Mononuclear cell (primary cell): ENCODE measurements around the gene GRK3. TPM values are rescaled to one million over a fixed set of nuclear protein-coding genes. Genes with fewer than 3 reads are reported as not detected.

Source experiments
- H3K27me3 ChIP-seq: 2 replicates; pipeline ENCODE4 v1.6.0; 2011; ENCODE audit warnings: low read length, control low read depth; ENCODE audit not compliant: insufficient read depth
- H3K4me1 ChIP-seq: 2 replicates; pipeline ENCODE4 v1.5.1; 2011; ENCODE audit warnings: mild to moderate bottlenecking, low read length, control low read depth; ENCODE audit not compliant: insufficient read depth
- H3K4me3 ChIP-seq: 2 replicates; pipeline ENCODE4 v1.5.1; 2011; ENCODE audit warnings: mild to moderate bottlenecking, low read length, moderate library complexity
- H3K9me3 ChIP-seq: 2 replicates; pipeline ENCODE4 v1.5.1; 2011; ENCODE audit warnings: low read depth, mild to moderate bottlenecking, control low read depth, low read length
- total RNA-seq: library from RNA; depleted of rRNA; stranded (reverse); fragments of >200 nt; gene quantifications from one replicate; pipeline ENCODE4 v1.2.3, GENCODE V29; 2012

Gene GRK3
- total RNA-seq, 1 donor, result 21.0 TPM

DNA sequence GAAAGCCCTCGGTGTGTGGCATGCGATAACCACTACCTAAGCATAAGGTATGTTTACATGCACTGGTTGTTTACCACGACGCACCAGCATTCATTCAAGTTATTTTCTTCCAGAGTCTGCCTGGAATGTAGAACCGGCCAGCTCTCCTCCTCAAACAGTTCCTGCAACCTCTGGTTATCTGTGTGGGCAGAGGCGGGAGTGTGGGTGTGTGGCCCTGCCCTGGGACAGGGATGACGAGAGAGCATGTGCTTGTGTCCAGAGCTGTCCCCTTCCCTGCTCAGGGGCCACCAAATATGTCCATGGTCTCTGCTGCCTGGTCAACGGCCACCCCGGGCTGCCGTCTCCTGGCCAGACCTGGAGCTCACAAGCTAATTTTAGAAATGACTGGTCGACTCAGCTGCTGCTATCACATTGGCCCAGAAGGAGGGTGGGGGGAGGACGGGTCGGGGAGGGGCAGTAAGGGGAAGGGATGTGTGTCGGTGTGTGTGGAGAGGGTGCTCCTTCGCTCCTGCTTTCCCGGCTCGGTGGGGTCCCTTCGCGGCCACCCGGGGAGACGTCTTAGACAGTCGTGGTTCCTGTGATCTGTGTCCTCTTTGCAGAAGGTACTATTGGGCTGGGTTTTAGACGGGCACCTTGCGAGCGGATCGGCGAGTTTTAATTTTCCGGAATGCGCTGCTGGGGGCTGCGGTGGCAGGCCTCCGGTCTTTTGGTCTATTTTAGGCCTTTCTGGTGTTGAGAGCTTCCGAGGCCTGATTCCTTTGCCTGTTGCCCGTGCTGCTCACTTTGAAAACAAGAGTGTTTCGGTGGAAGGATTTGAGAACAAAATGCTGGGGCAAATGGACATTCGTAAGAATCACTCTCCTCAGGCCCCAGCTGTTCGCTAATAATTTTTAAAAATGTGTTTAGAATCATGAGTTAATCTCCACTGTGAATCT is 177.5 kb downstream of the GRK3 start, which contains the start of gene MYO18B:
Gene MYO18B, plus strand, starts transcription at position 497 of the 935 bp plus-strand sequence. CDS start 18,905 bp downstream, outside the sequence.
- Histone ChIP-seq H3K27me3 (no peaks in the 10 kb centered on the region), H3K4me1 (no peaks in the 10 kb centered on the region), H3K9me3 (no peaks in the 10 kb centered on the region), H3K4me3 (no peak within 1 kb of the TSS)

DNA sequence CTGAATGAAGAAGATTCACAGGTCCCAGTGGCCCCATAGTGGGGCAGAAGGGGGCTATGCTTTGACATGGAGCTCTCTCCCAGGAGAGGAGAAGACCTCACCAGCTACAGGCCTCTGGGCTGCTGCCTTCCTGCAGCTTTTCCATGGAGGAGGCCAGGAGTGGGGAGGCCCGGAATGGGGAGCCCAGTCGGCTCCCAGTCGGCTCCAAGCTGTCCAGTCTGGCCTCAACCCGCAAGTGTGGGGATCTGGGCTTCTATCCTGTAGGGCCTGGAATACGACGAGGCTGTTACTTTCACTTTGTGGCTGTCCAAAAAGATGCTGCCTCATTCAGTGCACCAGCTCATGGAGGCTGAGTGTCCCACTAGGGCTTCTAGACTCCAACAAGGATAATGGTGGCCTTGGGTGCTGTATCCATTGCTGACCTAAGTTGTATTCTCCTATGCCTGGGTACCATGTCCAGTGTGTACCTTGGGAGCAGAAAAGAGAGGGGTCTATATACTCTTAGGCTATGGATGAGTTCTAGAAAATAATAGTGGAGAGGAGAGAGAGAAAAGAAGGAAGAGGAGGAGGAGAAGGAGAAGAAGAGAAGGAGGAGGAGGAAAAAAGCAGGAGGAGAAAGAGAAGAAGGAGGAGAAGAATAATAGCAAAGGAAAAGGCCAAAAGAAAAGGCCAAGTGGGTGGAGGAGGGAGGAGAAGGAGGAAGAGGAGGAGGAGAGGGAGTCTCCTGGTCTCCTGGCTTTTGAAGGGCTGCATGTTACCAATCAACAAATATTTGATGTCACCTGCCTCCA is 178.6 kb downstream of the GRK3 start:
- Histone ChIP-seq H3K9me3 (no peaks in the 10 kb centered on the region), H3K27me3 (no peaks in the 10 kb centered on the region), H3K4me3 (no peak overlapping the region), H3K4me1 (no peaks in the 10 kb centered on the region)

DNA sequence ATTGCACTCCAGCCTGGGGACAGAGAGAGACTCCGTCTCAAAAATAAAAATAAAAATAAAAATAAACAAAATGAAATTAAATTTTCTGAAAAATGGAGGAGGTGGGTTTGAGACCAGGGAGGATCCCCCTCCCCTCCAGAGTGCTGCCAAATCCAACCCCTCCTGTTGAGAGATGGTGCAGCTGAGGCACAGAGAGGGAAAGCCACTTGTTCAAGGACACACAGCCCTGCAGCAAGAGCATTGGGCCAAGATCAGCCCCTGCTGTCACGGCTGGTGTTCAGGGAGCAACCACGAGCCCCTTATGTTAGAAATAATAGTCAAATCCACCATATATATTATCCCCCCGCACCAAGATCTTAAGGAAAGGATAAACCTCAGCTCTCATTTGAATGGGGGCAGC is 180.2 kb downstream of the GRK3 start:
- Histone ChIP-seq H3K27me3 (no peaks in the 10 kb centered on the region), H3K4me3 (no peak overlapping the region), H3K4me1 (no peaks in the 10 kb centered on the region), H3K9me3 (no peaks in the 10 kb centered on the region)

DNA sequence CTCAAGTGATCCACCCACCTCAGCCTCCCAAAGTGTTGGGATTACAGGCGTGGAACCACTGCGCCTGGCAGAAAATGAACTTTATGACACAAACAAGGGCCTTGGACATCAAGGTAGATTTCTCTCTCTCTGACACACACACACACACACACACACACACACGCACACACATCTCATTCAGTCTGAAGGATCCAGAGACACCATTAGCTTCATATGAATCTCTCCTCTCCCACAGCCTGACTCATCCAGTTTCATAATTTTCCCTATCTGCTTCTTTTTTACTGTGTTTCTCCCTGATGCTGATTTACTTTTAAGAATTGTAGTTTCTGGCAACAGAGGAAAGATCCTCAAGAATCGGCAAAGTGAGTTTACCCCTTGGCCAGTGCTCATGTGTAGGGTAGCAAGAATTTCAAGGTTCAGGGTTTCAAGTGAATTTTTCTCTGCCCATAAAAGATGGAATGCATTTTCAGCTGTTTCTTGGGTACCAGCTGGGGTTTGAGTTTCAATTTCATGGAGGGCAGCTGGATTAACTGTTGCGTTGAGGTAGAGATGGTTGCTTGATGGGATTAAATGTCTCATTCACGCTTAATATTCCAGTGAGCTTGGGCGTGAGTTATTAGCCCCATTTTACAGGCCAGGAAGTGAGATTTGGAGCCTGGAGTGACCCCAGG is 181.0 kb downstream of the GRK3 start:
- no peaks in the 10 kb centered on the region for H3K4me1 ChIP-seq
- H3K27me3 ChIP-seq, result no peaks in the 10 kb centered on the region
- H3K4me3 ChIP-seq, result no peak overlapping the region
- H3K9me3 ChIP-seq, result no peaks in the 10 kb centered on the region

DNA sequence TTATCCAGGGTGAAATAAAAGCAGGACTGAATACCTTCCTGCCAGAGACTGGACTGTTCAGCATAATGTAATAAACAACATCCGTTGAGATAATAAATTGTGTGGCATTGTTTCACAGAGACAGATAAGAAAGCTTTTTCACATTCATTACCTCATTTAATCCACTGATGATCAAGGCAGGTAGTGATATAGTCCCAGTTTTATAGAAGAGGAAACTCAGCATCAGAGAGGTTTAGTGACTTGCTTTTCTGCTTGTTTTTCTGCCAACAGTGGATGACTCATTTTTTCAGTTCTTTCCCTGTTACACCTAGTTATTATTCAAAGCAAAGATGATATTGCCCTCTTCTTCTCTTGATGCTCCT is 181.5 kb downstream of the GRK3 start:
- Histone ChIP-seq H3K9me3 (no peaks in the 10 kb centered on the region), H3K4me3 (no peak overlapping the region), H3K27me3 (no peaks in the 10 kb centered on the region)

DNA sequence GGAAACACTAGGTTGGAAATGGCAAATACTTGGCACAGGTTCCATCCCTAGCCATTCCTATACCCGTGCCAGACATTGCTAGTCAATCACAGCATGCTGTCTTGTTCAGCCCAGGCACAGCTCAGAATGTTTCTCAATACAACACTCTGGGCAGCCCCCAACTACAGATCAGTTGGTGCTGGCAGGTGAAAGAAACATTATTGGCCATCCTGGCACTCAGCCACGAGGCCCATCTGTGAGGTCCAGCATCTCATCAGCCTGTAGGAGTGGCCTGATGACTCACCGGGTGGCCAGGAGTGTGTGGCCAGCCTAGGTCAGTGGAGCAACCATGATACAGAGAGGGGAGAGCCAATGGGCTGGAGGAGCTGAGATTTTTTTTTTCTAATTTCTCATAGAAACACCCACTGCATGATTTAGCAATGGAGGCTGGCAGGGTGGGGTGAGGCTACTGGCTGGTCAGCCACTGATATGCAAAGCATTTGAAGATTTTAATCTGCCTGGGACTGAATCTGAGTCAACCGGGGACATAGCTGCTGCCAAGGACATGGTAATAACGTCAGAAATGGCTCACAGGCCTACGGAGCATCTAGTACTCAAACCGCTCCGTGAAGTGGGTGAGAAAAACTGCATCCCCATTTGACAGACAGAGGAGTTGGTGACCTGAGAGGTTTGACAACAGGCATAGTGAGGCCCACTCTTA is 182.9 kb downstream of the GRK3 start:
- H3K9me3 ChIP-seq, result no peaks in the 10 kb centered on the region
- H3K27me3 ChIP-seq, result no peaks in the 10 kb centered on the region
- H3K4me1 ChIP-seq, result no peaks in the 10 kb centered on the region
- no peak overlapping the region for H3K4me3 ChIP-seq

More for the DNA sequence above, 181.5 kb downstream of the GRK3 start:
- no peaks in the 10 kb centered on the region for H3K4me1 ChIP-seq

DNA sequence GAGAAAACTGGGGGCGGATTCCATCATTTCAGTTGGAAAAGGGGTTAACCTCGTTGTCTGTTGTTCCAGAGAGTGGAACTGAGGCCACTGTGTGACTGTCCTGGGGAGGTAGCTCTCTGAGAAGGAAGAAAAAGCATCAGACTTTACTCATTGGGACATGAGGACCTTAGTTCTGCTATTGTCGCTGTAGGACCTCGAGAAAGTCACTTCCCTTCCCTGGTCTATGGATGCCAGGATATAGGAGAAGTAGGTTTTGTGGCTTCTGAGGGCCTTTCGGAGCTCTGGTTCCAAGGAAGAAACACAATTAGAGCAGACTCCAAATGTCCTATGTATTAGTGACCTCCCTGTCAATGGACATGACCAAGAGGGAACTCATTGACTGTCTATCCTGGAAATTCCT is 183.7 kb downstream of the GRK3 start:
- no peaks in the 10 kb centered on the region for H3K4me1 ChIP-seq
- no peaks in the 10 kb centered on the region for H3K9me3 ChIP-seq
- H3K27me3 ChIP-seq, result no peaks in the 10 kb centered on the region
- H3K4me3 ChIP-seq, result no peak overlapping the region

DNA sequence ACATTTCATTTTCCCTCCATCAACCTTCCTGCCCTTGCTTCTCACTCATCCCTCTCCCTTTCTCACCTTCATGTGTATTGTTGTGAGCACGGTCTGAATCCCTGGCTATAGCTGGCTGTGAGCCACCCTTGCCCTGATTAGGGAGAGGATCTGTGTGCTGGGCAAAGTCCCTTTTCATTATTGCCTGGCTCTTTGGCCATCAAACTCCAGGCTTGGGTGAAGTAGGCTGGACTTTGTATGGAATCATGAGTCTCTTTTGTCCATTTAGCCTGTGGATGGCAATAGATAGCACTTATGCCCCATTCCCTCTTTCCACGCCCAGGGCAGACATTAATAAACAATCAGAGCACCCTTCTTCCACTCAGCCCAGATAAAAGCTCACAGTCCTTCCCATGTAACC is 184.2 kb downstream of the GRK3 start:
- Histone ChIP-seq H3K4me3 (no peak overlapping the region), H3K4me1 (no peaks in the 10 kb centered on the region), H3K27me3 (no peaks in the 10 kb centered on the region), H3K9me3 (no peaks in the 10 kb centered on the region)

DNA sequence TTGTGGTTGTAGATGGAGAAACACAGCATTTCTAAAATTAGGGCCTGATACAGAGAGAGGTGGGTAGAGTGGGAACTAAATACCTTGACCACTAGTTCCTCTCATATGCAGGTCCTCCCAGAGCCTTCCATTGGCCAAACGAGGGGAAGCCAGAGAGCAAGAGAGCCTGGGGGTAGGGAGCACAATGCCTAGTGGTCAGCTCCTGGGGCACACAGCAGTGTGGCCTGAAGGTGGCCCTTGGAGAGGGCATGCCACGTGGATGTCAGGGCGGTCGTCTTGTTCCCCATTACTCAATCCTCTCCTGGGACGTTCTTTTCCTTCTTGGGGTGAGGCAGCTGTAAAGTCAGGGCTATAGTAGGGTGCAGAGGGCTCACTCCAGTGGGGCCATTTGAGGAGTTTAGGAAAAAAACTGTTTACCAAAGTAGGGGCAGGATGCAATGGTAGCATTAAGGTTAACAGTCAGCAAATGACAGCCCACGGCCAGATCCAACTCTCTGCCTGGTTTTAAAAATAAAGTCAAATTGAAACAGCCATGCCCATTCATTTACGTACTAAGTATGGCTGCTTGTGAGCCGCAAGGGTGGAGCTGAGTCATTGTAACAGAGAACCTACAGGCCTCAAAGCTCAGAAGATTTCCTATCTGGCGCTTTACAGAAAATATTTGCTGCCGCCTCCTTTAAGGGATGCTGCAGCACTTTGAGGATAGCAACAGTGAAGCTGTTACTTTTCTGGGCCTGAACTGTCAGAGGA is 185.1 kb downstream of the GRK3 start:
- H3K27me3 ChIP-seq, result no peaks in the 10 kb centered on the region
- H3K9me3 ChIP-seq, result no peaks in the 10 kb centered on the region
- H3K4me1 ChIP-seq, result no peaks in the 10 kb centered on the region
- H3K4me3 ChIP-seq, result no peak overlapping the region

DNA sequence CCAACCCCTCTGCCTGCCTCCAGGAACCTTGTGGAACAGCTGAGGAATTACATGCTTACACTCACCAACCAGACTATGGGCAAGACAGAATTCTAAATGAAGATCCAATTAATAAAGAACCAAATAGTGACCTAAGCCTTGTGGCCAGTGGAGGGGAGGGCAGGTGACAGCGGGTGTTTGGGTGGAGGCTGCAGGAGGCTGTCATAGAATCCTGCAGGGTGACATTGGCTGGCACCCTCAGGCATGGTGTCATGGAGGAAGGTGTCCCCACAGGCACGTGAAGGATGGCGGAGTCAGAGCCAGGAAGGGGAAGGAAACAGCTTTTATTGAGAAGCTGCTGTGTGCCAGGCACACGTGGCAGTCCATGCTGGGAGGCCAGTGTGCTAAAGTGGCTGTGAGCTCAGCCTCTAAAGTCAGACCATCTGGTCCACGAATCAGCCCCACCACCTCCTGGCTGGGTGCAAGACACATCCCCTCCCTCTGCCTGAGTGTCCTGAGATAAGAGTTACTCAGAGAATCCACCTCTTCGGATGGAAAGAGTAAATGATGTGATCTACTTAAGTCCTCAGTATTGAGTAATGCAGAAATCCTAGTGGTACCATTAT is 186.2 kb downstream of the GRK3 start:
- no peak overlapping the region for H3K4me3 ChIP-seq
- no peaks in the 10 kb centered on the region for H3K4me1 ChIP-seq
- no peaks in the 10 kb centered on the region for H3K27me3 ChIP-seq
- no peaks in the 10 kb centered on the region for H3K9me3 ChIP-seq

DNA sequence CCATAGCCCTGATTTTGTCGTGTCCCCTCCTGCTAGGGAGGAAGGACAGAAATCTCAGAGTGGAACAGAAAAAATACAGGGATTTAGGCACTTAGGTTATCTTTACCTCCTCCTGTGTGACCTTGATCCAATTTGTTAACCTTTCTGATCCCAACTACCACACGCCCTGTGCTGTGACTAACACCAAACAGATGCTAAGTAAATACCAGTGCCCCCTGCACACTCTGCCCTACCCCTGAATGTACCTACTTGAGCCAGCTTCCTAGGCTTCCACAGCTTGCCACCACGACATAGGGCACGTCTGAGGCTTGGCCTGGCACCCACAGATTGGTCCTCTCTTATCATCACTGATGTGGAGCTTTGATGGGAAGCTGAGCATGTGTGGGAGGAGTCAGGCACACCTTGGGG is 186.7 kb downstream of the GRK3 start:
- no peaks in the 10 kb centered on the region for H3K4me1 ChIP-seq
- H3K27me3 ChIP-seq, result no peaks in the 10 kb centered on the region
- H3K4me3 ChIP-seq, result no peak overlapping the region
- no peaks in the 10 kb centered on the region for H3K9me3 ChIP-seq

DNA sequence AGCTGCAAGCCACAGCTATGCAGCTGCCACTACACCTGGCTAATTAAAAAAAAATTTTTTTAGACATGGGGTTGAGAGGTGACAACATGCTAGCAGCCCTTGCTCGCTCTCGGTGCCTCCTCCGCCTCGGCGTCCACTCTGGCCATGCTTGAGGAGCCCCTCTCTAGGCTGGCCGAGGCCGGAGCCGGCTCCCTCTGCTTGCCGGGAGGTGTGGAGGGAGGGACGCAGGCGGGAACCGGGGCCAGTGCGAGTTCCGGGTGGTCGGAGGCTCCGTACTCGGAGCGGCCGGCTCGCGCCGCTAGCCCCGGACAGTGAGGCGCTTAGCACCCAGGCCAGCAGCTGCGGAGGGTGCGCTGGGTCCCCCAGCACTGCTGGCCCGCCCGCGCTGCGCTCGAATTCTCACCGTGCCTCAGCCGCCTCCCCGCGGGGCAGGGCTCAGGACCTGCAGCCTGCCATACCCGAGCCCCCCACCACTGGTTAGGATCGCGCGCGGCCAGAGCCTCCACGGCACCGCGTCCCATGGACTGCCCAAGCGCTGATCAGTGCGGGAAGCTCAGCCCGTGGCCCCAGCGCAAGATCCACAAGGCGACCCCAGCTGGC is 188.2 kb downstream of the GRK3 start:
- no peaks in the 10 kb centered on the region for H3K27me3 ChIP-seq
- H3K4me1 ChIP-seq, result no peaks in the 10 kb centered on the region
- H3K4me3 ChIP-seq, result no peak overlapping the region
- no peaks in the 10 kb centered on the region for H3K9me3 ChIP-seq

DNA sequence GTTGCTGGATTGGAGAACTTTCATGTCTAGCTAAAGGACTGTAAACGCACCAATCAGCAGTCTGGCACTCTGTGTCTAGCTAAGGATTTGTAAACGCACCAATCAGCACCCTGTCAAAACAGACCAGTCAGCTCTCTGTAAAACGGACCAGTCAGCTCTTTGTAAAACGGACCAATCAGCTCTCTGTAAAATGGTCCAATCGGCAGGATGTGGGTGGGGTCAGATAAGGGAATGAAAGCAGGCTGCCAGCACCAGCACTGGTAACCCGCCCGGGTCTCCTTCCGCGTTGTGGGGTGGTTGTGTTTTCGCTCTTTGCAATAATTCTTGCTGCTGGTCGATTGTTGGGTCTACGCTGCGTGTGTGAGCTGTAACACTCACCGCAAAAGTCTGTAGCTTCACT is 188.8 kb downstream of the GRK3 start:
- no peaks in the 10 kb centered on the region for H3K4me1 ChIP-seq
- no peak overlapping the region for H3K4me3 ChIP-seq
- H3K9me3 ChIP-seq, result no peaks in the 10 kb centered on the region
- H3K27me3 ChIP-seq, result no peaks in the 10 kb centered on the region
